Skeletal muscle satellite cell (primary cell): ENCODE data around the gene USP3.

Experiments
- H3K27me3 ChIP-seq: 2 replicates; pipeline ENCODE4 v1.7.0; 2013; ENCODE audit warnings: low read length; ENCODE audit not compliant: control insufficient read depth, insufficient read depth
- H3K36me3 ChIP-seq: 2 replicates; pipeline ENCODE4 v1.7.0; 2013; ENCODE audit warnings: mild to moderate bottlenecking, control low read depth, low read length; ENCODE audit not compliant: insufficient read depth
- H3K4me1 ChIP-seq: 2 replicates; pipeline ENCODE4 v1.7.0; 2013; ENCODE audit warnings: low read length; ENCODE audit not compliant: control insufficient read depth, insufficient read depth
- H3K4me2 ChIP-seq: 2 replicates; pipeline ENCODE4 v1.7.0; 2013; ENCODE audit warnings: mild to moderate bottlenecking, low read length
- H3K4me3 ChIP-seq: 2 replicates; pipeline ENCODE4 v1.7.0; 2013; ENCODE audit warnings: low read length
- H3K9ac ChIP-seq: 2 replicates; pipeline ENCODE4 v1.7.0; 2013; ENCODE audit warnings: mild to moderate bottlenecking, low read depth, low read length, moderate library complexity
- H3K9me3 ChIP-seq: replicated peaks from 2 replicates; pipeline ENCODE4 v1.7.0; 2013; ENCODE audit warnings: mild to moderate bottlenecking, control low read depth, low read length

The USP3 gene

GRCh38 chr15:63491979-63492378 is 12.4 kb upstream of the USP3 start:
- Histone ChIP-seq H3K4me2 (no peak overlapping the region), H3K4me3 (no peak overlapping the region), H3K9me3 (no peaks in the 10 kb centered on the region), H3K9ac (no peak overlapping the region), H3K27me3 (peaks cover 12% of the 10 kb centered on the region), H3K36me3 (no peaks in the 10 kb centered on the region), H3K4me1 (peaks cover 12% of the 10 kb centered on the region)

- Histone ChIP-seq H3K4me3 (no peak overlapping the region), H3K4me2 (peak overlapping the region; percentile 37), H3K36me3 (no peaks in the 10 kb centered on the region), H3K4me1 (peaks cover 12% of the 10 kb centered on the region), H3K9me3 (no peaks in the 10 kb centered on the region), H3K9ac (no peak overlapping the region), H3K27me3 (peaks cover 16% of the 10 kb centered on the region)
Measured at GRCh38 chr15:63492541-63493077, 11.8 kb upstream of the USP3 start.

GRCh38 chr15:63493436-63493835 is 11.0 kb upstream of the USP3 start:
- Histone ChIP-seq H3K4me1 (peaks cover 12% of the 10 kb centered on the region), H3K9ac (no peak overlapping the region), H3K4me3 (no peak overlapping the region), H3K36me3 (no peaks in the 10 kb centered on the region), H3K9me3 (no peaks in the 10 kb centered on the region), H3K27me3 (peaks cover 17% of the 10 kb centered on the region), H3K4me2 (no peak overlapping the region)

GRCh38 chr15:63494408-63494807 is 10.0 kb upstream of the USP3 start:
- no peak overlapping the region for H3K4me2 ChIP-seq
- no peaks in the 10 kb centered on the region for H3K36me3 ChIP-seq
- no peaks in the 10 kb centered on the region for H3K9me3 ChIP-seq
- H3K9ac ChIP-seq: no peak overlapping the region
- H3K27me3 ChIP-seq: peaks cover 17% of the 10 kb centered on the region
- no peak overlapping the region for H3K4me3 ChIP-seq
- H3K4me1 ChIP-seq: peaks cover 12% of the 10 kb centered on the region

GRCh38 chr15:63495343-63495742 is 9.1 kb upstream of the USP3 start:
- Histone ChIP-seq H3K4me2 (no peak overlapping the region), H3K4me1 (peaks cover 12% of the 10 kb centered on the region), H3K27me3 (peaks cover 17% of the 10 kb centered on the region), H3K4me3 (no peak overlapping the region), H3K9me3 (no peaks in the 10 kb centered on the region), H3K9ac (no peak overlapping the region), H3K36me3 (no peaks in the 10 kb centered on the region)

- H3K4me3 ChIP-seq: no peak overlapping the region
- H3K27me3 ChIP-seq: peaks cover 17% of the 10 kb centered on the region
- no peak overlapping the region for H3K9ac ChIP-seq
- no peaks in the 10 kb centered on the region for H3K36me3 ChIP-seq
- H3K4me2 ChIP-seq: no peak overlapping the region
- no peaks in the 10 kb centered on the region for H3K9me3 ChIP-seq
- peaks cover 13% of the 10 kb centered on the region for H3K4me1 ChIP-seq
Measured at GRCh38 chr15:63495780-63496488, 8.5 kb upstream of the USP3 start.

GRCh38 chr15:63497642-63498467 is 6.5 kb upstream of the USP3 start:
- H3K9ac ChIP-seq: no peak overlapping the region
- H3K9me3 ChIP-seq: no peaks in the 10 kb centered on the region
- H3K27me3 ChIP-seq: peaks cover 17% of the 10 kb centered on the region
- H3K36me3 ChIP-seq: no peaks in the 10 kb centered on the region
- H3K4me1 ChIP-seq: peaks cover 24% of the 10 kb centered on the region
- no peak overlapping the region for H3K4me3 ChIP-seq
- no peak overlapping the region for H3K4me2 ChIP-seq

GRCh38 chr15:63499175-63499549 is 5.2 kb upstream of the USP3 start:
- H3K4me2 ChIP-seq: no peak overlapping the region
- no peak overlapping the region for H3K9ac ChIP-seq

GRCh38 chr15:63499611-63500010 is 4.8 kb upstream of the USP3 start:
- no peak overlapping the region for H3K9ac ChIP-seq
- H3K36me3 ChIP-seq: no peaks in the 10 kb centered on the region
- peaks cover 17% of the 10 kb centered on the region for H3K27me3 ChIP-seq
- H3K4me1 ChIP-seq: peaks cover 31% of the 10 kb centered on the region
- no peaks in the 10 kb centered on the region for H3K9me3 ChIP-seq
- H3K4me2 ChIP-seq: no peak overlapping the region
- no peak overlapping the region for H3K4me3 ChIP-seq

More at GRCh38 chr15:63499175-63499549, 5.2 kb upstream of the USP3 start:
- Histone ChIP-seq H3K4me3 (no peak overlapping the region), H3K27me3 (peaks cover 17% of the 10 kb centered on the region), H3K4me1 (peaks cover 31% of the 10 kb centered on the region), H3K9me3 (no peaks in the 10 kb centered on the region), H3K36me3 (no peaks in the 10 kb centered on the region)

GRCh38 chr15:63500265-63501250 is 3.8 kb upstream of the USP3 start:
- peak overlapping the region; percentile 67 for H3K4me2 ChIP-seq
- H3K36me3 ChIP-seq: no peaks in the 10 kb centered on the region
- peak overlapping the region; percentile 37 for H3K4me3 ChIP-seq
- H3K9me3 ChIP-seq: no peaks in the 10 kb centered on the region
- H3K27me3 ChIP-seq: peaks cover 17% of the 10 kb centered on the region
- peaks cover 31% of the 10 kb centered on the region for H3K4me1 ChIP-seq
- H3K9ac ChIP-seq: peak overlapping the region; percentile 47
